Stimulated activated CD8-positive, alpha-beta memory T cell treated with anti-CD3 and anti-CD28 coated beads, Interleukin-4, amount 100 ng/mL, for 1 hour (primary cell): ENCODE data around the gene ERMARD.

Source experiments
- DNase-seq, 2 donors: peaks; one replicate each; pipeline ENCODE4 v3.0.0-alpha.2; 2020; ENCODE audit warnings: low read depth in 2 of 2, low spot score in 1 of 2

Gene ERMARD

DNA sequence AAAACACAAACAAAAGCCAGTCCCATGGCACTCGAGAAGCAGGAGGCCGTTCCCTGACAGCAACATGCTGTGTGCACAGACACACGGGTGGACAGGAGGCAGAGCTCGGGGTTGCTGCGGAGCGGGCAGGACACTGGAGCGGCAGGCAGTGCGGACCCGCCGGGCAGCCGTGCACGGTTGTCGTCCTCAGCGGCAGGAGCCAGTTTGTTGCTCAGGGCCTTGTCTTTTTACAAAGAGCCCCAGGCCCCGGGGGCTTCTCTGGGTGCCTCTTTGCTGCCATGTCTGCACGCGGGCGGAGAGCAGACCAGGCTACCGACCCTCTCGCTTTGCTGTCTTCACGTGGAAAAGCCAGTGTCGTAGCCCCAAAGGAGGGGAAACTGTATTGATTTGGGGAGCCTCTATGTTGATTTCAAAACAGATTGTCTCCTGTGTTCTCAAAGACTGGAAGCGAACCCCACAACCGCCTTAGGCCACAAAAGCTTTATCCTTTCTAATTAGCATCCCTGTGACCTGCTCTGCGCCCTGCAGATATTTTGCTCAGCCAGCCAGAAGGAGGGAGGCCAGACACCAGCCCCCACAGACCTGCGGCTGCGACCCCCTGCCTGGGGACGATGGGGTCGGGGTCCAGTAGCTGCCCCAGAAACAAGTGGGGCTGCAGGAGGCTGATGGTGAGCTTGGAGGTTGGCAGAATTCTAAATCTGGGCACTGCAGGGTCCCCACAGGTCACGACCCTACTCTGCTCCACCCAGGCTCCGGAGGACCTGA lies 50.2 kb downstream of the ERMARD start:
- DNase-seq = no peak

DNA sequence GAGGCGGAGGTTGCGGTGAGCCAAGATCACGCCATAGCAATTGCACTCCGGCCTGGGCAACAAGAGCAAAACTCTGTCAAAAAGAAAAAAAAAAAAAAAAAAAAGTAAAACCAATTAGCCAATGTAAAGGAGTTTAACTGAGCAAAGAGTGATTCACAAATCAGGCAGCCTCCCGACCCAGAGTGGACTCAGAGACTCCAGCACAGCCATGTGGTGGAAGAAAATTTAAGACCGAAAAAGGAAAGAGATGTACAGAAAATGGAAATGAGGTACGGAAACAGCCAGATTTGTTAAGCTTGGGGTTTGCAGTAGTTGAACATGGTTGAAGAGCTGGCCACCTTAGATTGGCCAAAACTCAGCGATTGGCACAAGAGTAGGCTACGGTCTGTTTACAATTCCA lies 51.4 kb downstream of the ERMARD start:
- DNase-seq = no peak

DNA sequence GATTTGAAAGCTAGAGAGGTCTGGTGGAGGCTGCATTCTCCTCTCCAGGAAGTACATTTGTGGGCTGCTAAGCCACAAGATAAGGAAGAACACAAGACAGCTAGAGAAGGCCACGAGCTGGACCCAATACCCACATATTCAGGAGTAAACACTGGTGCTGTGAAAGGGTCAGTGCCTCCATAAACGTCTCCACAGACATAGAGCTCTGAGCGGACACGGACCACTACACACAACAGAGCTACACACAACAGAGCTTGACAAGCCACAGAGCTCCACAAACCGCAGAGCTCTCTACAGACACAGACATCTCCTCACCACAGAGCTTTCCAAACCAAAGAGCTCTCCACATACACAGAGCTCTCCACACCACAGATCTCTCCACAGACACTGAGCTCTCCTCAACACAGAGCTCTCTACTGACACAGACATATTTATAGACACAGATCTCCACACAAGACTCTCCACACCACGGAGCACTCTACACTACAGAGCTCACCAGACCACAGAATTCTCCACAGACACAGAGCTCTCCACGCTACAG lies 51.9 kb downstream of the ERMARD start:
- DNase-seq = no peak

DNA sequence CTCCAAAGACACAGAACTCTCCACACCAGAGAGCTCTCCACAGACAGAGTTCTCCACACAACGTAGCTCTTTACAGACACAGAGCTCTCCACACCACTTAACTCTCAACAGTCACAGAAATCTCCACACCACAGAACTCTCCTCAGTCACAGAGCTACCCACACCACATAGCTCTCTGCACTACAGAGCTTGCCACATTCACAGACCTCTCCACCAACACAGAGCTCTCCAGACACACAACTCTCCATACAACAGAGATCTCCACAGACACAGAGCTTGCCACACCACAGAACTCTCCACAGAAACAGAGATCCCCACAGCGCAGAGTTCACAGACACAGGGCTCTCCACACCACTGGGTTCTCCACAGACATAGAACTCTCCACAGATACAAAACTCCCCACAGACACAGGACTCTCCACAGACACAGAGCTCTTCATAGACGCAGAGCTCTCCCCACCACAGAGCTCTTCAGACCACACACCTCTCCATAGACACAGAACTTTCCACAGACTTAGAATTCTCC lies 52.5 kb downstream of the ERMARD start:
- DNase-seq = no peak

DNA sequence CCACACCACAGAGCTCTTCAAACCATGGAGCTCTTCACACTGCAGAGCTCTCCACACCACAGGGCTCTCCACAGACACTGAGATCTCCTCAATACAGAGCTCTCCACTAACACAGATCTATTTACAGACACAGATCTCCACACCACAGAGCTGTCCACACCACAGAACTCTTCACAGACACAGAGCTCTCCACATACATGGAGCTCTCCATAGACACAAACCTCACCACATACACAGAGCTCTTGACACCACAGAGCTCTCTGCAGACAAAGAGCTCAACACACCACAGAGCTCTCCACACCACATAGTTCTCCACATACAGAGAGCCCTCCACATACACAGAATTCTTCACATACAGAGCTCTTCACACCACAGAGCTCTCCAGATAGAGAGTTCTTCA lies 53.0 kb downstream of the ERMARD start:
- DNase-seq = no peak

DNA sequence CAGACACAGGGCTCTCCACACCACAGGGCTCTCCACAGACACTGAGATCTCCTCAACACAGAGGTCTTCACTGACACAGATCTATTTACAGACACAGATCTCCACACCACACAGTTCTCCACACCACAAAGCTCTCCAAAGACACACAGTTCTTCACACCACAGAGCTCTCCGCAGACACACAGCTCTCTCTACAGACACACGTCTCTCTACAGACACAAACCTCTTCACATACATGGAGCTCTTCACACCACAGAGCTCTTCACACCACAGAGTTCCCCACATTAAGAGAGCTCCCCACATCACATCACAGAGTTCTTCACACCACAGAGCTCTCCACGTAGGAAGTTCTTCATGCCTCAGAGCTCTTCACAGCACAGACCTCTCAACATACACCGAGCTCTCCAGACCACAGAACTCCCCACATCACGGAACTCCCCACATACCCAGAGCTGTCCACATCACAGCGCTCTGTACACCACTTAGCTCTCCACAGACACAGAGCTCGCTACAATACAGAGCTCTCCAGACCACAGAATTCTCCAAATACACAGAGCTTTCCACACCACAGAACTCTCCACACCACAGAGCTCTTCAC lies 53.9 kb downstream of the ERMARD start:
- no peak for DNase-seq

DNA sequence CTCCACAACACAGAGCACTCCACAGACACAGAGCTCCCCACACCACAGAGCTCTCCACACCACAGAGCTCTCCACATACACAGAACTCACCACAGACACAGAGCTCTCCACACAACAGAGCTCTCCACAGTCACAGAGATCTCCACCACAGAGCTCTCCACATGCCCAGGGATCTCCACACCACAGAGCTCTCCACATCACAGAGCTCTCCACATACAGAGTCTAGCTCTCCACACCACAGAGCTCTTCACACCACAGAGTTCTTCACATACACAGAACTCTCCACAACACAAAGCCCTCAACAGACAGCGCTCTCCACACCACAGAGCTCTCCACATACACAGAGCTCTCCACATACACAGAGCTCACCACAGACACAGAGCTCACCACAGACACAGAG lies 55.3 kb downstream of the ERMARD start:
- no peak for DNase-seq

DNA sequence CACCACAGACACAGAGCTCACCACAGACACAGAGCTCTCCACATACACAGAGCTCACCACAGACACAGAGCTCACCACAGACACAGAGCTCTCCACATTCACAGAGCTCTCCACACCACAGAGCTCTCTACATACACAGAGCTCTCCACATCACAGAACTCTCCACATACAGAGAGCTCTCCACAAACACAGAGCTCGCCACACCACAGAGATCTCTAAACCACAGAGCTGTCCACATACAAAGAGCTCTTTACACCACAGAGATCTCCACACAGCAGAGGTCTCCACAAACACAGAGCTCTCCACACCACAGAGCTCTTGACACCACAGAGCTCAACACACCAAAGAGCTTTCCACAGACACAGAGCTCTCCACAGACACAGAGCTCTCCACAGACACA lies 55.8 kb downstream of the ERMARD start:
- no peak for DNase-seq

DNA sequence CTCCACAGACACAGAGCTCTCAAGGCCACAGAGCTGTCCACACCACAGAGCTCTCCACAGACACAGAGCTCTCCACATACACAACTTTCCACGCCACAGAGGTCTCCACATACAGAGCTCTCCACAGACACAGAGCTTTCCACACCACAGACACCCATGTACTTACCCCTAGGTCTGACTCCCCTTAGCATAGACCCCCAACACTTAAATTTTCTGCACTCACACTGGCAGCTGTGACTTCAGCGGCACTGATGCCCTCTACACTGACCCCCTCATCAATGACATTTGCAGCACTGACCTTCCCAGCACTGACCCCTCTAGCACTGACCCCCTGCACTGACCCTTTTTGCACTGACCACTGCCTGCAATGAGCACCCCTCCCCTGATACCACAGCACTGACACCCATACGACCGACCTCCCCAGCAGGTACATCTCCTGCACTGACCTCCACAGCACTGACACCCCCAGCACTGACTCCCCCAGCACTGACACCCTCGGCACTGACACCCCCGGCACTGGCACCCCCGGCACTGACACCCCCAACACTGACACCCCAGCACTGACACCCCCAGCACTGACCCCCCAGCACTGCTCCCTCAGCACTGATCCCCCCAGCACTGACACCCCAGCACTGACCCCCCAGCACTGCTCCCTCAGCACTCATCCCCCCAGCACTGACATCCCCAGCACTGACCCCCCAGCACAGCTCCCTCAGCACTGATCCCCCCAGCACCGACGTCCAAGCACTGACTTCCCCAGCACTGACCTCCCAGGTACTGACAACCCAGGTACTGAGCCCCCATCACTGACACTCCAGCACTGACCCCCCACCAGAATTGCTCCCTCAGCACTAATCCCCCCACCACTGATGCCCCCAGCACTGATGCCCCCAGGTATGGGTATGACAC lies 56.5 kb downstream of the ERMARD start:
- DNase-seq = no peak

DNA sequence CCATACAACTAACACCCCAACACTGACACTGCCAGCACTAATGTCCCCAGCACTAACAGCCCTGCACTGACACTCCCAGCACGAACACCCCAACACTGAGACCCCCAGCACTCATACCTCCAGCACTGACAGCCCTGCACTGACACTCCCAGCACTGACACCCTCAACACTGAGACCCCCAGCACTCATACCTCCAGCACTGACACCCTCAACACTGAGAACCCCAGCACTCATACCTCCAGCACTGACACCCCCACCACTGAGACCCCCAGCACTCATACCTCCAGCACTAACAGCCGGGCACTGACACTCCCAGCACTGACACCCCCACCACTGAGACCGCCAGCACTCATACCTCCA lies 57.2 kb downstream of the ERMARD start:
- DNase-seq = no peak

DNA sequence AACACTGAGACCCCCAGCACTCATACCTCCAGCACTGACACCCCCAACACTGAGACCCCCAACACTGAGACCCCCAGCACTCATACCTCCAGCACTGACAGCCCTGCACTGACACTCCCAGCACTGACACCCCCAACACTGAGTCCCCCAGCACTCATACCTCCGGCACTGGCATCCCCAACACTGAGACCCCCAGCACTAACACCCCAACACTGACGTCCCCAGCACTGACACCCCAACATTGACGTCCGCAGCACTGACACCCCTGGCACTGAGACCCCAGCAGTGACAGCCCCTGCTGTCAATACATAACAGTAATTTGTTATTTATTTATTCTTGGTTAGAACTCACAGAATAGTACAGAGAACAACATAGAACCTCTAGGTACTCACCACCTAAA lies 58.0 kb downstream of the ERMARD start:
- no peak for DNase-seq

DNA sequence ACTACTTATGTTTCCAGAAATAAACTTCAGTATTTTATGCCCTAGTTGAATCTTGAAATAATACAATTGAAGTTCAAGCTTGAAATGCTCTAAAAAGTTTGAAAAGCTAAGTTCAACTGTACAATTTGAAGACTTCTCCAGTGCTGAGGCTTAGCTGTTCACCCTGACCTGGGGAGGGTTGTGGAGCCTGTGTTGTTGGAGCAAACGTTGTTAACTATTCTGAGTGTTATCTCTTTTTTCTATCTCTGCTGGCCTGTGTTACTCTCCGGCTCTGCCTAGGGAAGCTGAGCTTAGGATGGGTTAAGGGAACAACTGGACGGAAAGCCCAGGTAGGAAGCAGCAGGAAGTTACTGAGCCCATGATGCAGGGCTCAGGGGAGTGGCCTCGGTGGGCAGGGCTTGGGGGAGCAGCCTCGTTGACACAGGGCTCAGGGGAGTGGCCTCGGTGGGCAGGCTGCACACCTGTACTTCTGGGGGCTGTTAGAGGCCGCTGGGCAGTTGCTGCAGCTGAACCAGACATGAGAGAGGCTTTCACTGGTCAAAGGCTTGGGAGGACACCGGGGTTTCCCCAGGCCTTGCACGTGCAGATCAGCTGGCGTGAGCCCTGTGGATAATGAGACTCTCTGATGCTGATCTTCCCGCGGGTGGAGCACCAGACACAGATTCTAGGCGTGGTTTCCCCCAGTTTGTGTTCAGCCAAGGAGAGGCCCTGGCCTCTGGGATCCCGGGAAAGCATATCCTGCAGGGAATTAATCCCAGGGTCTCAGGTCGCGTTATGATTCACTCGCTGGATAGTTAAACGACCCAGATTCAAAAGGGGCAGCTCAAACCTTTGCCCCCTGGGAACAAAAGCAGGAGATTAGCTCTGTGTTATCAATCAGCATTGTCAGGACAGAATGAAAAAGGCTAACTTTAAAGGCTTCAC lies 58.9 kb downstream of the ERMARD start:
- no peak for DNase-seq

DNA sequence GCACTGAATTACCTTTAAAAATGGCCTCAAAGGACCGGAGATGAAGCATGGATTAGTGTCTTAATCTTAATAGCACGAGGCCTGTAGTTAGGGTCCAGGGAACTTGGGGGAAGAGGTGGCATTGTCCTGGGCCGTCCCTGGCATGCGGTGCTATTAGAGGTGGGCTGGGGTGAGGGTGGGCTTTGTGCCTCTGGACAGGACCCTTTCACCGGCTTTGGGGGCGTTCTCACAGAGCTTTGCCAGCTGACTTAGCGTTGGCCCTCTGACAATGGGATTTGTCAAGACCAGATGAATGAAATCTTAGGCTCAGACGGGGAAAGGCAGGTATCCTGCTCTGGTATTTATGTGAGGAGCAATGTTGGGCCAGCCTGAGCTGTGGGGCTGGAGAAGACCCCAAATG lies 59.6 kb downstream of the ERMARD start:
- no peak for DNase-seq

DNA sequence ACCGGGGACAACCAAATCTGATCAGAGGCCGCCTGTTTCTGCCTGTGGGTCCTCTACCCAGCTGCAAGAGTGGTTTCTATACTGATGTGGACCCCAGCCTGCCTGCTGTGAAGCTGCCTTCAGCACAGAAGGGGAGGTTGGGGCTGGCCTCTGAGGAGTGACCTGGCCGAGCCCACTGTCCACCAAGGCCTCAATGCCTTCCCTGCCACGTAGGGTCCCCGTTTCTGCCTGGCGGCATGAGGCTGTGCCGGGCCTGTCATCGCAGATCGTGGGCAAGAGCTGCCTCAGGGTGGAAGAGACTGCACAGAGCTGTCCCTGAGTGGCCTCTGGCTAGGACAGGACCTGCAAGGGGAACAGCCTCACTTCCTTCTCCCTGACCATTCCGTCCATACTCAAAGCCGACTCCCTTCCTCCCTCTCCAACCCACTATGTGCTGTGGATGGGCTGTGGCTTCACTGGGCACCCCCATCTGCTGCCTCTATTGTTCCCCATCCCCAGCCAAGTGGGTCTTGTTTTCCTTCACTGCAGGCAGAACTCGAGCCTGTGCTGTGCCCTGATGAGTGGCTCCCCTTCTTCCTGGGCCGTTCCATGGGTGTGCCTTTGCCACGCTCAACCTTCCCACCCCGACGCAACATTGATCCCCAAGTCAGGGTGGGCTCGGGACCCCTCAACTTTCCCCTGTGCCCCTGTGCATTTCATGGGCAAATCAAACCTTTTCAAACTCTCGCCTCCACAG lies 60.3 kb downstream of the ERMARD start:
- no peak for DNase-seq

DNA sequence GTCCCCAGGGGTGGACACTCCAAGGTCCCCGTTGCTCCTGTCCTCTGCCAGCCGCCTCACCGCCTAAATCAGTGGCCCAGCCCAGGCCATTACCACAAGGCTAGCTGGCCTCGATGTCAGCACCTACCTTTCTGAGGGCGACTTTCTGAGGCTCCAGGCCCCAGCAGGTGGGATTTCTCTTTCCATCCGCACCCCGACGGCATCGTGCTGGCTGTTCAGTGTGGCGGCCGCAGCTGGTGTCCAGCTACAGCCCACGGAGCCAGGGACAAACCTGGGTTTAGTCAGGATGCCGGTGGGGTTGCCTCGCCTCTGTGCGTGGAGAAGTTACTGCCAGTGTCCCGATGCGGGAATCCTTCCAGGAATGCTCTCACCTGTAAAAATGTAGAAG lies 60.8 kb downstream of the ERMARD start:
- no peak for DNase-seq

DNA sequence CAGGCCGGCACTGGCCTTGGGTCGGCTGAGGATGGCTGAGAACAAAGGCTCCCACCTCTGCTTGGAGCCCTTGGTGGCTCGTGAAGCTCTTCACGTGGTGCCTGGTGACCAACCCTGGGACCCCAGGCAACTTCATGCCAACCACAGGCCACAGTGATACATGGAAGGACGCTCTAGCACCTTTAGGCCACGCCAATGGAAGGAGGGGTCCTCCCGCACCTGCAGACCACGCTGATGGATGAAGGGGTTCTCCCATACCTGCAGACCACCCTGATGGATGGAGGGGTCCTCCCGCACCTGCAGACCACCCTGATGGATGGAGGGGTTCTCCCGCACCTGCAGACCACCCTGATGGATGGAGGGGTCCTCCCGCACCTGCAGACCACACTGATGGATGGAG lies 62.5 kb downstream of the ERMARD start:
- no peak for DNase-seq

DNA sequence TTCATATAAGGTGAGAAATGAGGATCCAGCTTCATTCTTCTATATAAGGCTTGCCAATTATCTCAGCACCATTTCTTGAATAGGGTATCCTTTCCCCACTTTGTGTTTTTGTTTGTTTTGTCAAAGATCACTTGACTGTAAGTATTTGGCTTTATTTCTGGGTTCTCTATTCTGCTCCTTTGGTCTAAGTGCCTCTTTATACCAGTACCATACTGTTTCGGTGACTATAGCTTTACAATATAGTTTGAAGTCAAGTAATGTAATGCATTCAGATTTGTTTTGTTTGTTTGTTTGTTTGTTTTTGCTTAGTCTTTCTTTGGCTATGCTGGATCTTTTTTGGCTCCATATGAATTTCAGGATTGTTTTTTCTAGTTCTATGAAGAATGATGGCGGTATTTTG lies 64.6 kb downstream of the ERMARD start:
- no peak for DNase-seq

DNA sequence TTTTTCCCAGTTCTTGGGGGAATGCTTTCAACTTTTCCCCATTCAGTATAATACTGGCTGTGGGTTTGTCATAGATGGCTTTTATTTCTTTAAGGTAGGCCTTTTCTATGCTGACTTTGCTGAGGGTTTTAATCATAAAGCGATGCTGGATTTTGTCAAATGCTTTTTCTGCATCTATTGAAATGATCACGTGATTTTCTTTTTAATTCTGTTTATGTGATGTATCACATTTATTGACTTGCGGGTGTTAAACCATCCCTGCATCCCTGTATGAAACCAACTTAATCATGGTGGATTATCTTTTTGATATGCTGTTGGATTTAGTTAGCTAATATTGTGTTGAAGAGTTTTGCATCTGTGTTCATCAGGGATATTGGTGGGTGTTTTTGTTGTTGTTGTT lies 65.6 kb downstream of the ERMARD start:
- DNase-seq = no peak

DNA sequence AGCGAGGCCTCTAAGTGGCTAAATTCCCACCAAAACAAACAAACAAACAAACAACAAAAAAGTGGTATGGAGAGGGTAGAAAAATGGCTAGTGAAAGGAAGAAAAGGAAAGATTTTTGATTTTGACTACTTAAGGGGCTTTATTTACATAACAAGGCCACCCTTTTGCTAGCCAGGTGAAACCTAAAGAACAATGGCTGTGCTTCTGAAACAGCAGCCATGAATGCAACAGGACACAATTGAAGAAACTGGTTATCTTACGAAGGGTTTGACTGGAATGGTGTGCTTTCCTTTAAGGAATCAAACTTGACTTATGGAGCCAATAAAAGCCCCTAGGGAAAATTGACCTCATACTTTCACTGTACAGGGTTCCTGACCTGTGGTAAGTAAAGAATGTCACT lies 68.9 kb downstream of the ERMARD start:
- DNase-seq = no peak

DNA sequence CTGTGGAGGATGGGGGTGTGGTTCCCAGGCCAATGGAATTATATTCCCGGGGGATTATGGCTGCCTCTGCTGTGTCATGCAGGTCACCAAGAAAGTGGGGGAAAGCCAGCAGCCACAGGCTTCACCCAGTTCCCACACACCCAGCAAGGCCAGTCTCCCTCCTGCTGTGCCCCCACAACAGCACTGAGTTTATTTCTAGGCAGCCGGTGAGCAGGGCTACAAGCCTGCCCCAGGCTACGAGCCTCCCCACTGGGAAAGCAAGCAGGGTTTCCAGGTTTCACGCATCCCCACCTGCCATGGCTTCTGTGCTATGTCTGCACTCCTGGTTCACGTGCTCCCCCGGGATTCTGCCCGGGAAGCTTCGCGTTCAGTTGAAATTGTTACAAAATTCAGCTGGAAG lies 72.6 kb downstream of the ERMARD start:
- no peak for DNase-seq
